Measurements from ENCODE around the gene PEX16.
A peak's percentile ranks its signal among the peaks of the same experiment; 100 is the strongest.
"Not testable (repeated sequence)": the region's sequence is repeated elsewhere in the genome, so short reads cannot be mapped to it uniquely, and the experiment has no call there.

The PEX16 gene

DNA sequence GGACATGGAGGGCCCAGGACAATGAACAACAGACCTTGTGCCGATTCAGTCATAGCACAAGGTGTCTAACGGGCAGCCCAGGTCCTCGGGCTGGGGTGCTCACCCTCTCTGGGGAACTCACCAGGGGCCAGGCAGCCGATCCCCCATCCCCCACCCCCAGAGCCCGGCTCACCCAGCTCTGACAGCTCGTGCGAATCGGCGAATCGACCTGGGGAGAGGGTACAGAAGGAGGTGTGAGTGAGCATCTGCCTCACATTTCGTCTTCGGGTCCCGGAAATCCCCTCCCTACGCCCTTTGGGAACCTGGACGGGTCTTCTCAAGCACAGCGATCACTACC, 423 bp downstream of the PEX16 start:
- no peak for DNase-seq

DNA sequence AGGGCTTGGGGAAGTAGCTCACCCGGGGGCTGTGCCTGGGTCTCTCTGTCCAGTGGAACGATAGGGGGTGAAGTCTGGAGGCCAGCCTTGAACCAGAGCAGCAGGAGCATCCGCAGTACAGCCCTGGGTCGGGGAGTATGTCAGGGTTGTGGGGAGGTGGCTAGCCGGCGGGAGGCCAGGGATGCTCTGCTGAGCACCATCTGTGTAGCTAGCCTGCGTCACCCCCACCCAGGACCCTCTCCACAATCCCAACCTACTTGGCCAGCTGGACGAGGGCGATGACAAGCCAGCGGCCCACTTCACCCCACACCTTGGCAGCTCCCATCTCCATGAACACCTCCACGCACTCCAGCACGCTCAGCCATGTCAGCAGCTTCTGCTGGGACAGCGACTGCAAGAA, 2.2 kb downstream of the PEX16 start:
- no peak for DNase-seq

DNA sequence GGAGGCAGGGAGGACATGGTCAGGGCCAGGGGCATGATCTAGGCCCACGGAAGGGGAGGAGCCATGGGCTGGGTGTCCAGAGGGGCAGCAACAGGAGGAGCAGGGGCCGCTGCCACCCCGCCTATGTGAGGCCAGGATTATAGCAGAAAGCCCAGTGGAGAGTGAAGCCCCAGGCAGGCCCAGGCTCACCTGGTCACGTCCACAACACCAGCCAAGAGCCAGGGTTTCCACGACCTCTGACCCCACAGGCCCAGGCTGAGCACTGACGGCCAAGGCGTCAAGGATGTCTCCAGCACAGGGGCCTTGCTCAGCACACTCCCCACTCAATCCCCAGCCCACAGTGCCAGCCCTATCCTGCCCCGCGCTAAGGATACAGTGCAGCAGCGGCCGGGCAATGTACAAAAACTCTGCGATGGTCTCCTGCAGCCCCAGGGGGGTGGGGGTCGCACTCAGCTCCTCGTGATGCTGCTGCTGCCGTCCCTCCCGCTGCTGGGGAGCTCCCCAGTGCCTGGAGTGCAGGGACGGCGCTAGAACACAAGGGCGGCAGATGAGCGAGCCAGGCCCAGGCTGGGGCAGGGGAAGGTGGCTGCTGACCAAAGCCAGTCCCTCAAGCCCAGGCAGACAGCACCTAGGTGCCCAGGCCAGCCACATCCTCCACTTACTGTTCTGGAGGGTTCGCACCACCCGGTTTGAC, 3.6 kb downstream of the PEX16 start:
- DNase-seq: no peak

GRCh38 chr11:45913514-45913913, 4.2 kb downstream of the PEX16 start:
- no peak for DNase-seq

DNA sequence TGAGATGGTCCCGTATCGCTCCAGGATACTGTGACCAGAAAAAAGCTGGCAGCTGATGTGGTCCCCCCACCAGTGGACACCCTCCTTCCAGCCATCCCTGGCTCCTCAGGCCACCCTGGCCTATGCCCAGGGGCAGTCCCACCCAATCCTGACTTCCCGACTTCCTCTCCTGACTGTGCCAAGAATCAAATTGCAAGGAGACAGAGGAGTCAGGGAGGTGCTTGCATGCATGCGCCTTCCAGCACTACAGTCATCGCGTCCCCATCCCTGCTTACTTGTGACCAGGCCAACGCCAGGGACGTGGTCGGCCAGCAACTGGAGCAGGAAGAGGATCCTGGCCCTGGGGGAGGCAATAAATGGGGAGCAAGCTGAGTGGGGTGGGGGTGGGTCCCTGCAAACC, 7.1 kb downstream of the PEX16 start:
- DNase-seq: no peak

DNA sequence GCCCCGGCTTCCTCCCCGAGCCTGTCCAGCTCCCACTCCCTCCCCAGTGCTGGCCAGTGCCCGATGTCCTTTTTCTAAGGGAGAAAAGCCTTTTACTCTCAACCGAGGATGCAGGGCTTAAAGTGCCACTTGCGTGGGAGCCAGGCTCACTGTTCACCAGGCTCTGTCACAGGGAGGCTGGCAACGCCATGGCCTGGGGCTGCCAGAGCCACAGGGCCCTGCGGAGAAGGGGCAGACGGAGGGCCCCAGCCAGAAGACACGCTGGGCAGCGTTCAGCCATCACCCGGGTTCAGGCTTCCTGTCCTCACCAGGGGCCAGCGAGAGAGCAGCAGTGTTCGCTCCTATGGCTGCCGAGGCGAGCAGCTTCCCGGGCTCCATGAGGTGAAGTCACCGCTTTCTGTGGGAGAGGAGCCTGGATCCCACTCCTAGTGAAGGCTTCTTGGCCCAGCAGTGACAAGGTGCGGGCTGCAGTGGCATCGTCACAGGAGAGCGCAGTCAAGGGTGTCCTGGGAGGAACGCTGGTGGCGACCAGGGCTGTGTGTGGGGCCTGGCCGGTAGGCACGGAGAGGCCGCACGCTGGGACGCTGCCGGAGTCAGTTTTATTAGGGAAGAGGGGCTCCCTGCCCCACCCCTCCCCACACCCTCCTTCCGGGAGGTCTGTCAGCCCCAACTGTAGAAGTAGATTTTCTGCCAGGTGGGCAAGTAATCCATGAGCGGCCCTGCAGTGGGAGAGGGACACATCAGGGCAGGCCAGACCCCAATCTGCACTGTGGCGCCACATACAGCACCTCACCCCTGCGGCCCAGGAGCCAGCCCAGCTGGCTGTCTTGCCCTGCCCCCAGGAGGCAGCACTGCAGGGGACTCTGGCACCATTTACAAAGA, 7.8 kb downstream of the PEX16 start:
- no peak for DNase-seq

- DNase-seq: no peak
These were observed 9.7 kb downstream of the PEX16 start for GRCh38 chr11:45907911-45908370.

GRCh38 chr11:45906965-45907611, 10.6 kb downstream of the PEX16 start, which contains the start of gene FREY1:
FREY1 (minus strand) TSS chr11:45907271; CDS start chr11:45907245, 26 bp downstream.
- DNase-seq: no peak

DNA sequence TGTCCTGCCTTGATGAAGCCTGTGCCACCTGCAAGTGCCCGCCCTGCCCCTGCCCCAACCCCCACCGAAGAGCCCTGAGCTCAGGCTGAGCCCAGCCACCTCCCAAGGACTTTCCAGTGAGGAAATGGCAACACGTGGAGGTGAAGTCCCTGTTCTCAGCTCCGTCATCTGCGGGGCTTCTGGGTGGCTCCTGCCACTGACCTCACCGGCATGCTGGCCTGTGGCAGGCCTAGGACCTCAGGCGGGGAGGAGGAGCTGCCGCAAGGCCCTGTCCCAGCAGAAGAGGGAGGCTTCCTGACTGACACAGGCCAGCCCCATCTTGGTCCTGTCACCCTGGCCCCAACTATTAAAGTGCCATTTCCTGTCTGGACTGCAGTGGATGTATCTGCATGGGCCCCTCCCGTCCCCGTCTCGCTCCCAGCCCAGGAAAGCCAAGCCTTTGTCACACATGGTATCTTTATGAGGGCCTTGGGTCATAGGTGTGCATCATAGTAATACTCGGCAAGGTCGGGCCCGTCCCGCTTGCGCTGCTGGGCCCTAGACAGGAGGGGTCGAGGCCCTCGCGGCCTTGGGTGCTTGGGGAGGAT, 11.5 kb downstream of the PEX16 start:
- DNase-seq: no peak

DNA sequence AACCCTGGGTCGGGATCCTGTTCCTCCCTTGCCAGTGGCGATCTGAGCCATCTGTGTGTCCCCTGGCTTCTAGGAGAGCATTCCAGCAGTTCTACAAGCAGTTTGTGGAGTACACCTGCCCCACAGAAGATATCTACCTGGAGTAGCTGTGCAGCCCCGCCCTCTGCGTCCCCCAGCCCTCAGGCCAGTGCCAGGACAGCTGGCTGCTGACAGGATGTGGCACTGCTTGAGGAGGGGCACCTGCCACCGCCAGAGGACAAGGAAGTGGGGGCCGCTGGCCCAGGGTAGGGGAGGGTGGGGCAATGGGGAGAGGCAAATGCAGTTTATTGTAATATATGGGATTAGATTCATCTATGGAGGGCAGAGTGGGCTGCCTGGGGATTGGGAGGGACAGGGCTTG, 12.1 kb downstream of the PEX16 start:
- DNase-seq: not testable (repeated sequence)

DNA sequence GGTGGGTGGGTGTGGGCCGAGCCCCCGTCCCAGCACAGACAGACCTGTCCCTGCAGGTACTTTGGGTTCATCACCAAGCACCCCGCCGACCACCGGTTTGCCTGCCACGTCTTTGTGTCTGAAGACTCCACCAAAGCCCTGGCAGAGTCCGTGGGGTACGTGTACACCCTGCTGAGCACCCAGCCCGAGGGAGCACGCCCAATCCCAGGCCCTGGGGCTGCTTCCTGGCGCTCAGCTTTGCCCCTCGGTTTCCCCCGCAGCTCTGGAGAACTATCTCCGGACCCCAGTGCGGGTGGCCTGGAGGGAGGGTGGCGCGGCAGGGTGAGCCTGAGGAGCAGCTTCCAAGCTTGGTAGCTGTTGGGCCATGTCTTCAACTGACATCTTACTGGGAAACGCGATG, 12.6 kb downstream of the PEX16 start:
- no peak for DNase-seq

- no peak for DNase-seq
These were observed 13.3 kb downstream of the PEX16 start for GRCh38 chr11:45904309-45904915.

- no peak for DNase-seq
These were observed 15.0 kb downstream of the PEX16 start for GRCh38 chr11:45902452-45903380.

DNA sequence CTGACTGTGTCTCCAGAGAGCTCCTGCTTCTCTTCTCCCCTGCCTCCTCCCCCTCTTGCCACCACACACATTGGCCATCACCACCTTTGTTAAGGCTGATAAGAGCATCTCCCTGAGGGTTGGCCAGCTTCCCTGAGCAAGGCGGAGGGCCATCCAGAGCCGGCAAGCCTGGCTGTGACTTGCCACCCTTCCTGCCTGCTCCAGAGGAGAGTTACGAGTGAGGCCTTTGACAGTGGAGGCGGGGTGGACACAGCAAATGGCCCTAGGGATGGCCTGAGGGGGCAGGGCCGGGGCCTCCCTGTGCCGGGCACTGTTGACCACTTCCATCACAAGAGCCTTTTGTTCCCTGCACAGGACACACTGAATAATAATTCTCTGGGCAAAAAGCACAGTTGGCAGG, 16.1 kb downstream of the PEX16 start:
- no peak for DNase-seq

DNA sequence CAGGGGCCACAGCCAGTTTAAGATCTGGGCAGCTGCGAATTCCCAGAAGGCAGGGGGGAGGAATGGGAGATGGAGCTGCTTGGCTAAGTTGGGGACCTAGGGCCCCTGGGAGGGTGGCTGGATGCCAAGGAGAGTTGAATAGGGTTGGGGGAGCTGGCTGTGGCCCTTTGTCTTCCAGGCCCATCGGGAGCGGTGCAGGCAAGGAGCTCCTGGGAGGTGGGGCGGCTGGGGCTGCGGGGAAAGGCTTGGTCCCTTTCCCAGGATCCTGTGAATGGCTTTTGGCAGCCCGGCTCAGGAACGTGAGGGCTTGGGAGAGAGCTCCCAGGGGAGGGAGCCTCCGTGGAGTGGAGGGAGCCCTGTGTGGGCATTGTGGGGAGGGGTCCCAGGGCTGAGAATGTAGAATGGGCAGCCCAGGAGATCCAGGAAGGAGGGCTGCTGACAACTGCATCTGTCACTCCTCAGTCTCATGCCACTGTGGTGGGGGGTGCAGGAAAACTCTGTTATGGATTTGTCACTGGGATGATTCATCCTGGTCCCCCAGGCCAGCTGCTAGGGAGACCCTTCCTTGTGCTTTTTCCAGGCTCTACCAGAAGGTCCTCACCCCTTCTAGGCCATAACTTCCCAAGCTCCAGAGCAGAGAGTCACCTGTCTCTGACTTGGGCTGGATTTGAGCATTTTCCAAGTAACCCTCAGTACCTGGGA, 16.6 kb downstream of the PEX16 start:
- DNase-seq: no peak

- not testable (repeated sequence) for DNase-seq
These were observed 17.4 kb downstream of the PEX16 start for GRCh38 chr11:45900175-45900800.

DNA sequence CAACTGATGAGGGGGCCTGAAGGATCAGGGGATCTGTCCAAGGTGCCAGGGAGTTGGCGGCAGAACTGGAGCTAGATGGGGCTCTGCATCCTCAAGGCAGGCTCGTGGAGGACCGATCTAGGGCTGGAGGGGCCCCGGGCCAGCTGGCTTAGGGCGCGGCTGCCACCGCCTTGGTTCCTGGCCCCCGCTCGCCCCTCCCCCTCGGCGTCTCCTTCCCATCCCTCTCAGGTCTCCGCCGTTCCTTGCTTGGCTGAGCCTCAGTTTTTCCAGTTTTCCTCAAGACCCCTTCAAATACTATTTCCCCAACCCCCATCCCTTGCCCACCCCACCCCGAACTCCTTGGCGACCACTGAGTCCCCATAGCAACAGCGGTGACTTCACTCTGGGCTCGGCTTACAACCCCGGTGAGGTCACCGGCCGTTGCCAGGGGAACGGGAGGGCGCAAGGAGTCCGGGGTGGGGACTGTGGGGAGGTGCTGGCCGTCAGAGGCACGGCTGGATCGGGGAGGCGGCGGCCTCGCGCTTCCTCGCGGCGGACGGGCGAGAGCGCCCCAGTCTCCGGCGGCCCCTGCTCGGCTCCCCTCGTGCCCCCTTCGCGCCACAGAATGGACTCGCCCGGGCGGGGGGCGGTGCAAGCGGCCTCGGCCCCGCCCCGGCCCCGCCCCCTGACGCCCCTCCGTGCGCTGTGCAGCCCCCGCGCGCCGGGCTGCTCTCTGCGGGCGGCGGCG, 18.1 kb downstream of the PEX16 start:
- DNase-seq: peak; percentile 50

GRCh38 chr11:45899086-45899447, 18.6 kb downstream of the PEX16 start:
- DNase-seq: no peak

- no peak for DNase-seq
These were observed 20.1 kb downstream of the PEX16 start for GRCh38 chr11:45897556-45897955.

Measured in effector CD4-positive, alpha-beta T cell (primary cell).